A673 (cell line): ENCODE data around the gene SERINC3. TPM values are rescaled to one million over a fixed set of nuclear protein-coding genes. Genes with fewer than 3 reads are reported as not detected.

ENCODE experiments used
- BruUV-seq: library from RNA; stranded (reverse); fragments of 400-500 nt; replicated peaks from 2 replicates; lab custom pipeline; 2021; lab: Mats Ljungman, UMichigan
- CTCF ChIA-PET: fragments of 300-600 bp; sonication (Branson Sonifier 250); formaldehyde crosslinking; loops from one replicate; lab custom pipeline; 2022; ENCODE audit warnings: antibody characterized with exemption; lab: Charles Lee
- POLR2A ChIA-PET: fragments of 300-600 bp; sonication (Branson Sonifier 250); formaldehyde crosslinking; loops from one replicate; lab custom pipeline; 2022; ENCODE audit warnings: antibody characterized with exemption; ENCODE audit not compliant: low non-redundant PET; lab: Charles Lee
- DNase-seq: peaks from one replicate; pipeline ENCODE4 v3.0.0-alpha.2; 2015; ENCODE audit warnings: low spot score
- H3K27ac ChIP-seq: fragments of 200-600 bp; sonication (generic); 2 replicates; pipeline ENCODE4 v1.5.1; 2016; ENCODE audit warnings: mixed run types, low read depth, mild to moderate bottlenecking, mixed read lengths, antibody characterized with exemption, low read length; ENCODE audit not compliant: poor library complexity, severe bottlenecking
- H3K27me3 ChIP-seq: fragments of 200-600 bp; sonication (generic); replicated peaks from 2 replicates; pipeline ENCODE4 v1.6.1; 2017; ENCODE audit warnings: mixed run types, low read depth, mild to moderate bottlenecking, mixed read lengths, antibody characterized with exemption, low read length; ENCODE audit not compliant: insufficient read depth, poor library complexity
- H3K36me3 ChIP-seq: fragments of 200-600 bp; sonication (generic); 2 replicates; pipeline ENCODE4 v1.6.1; 2016; ENCODE audit warnings: mixed run types, mild to moderate bottlenecking, mixed read lengths, antibody characterized with exemption, low read length; ENCODE audit not compliant: insufficient read depth, poor library complexity, severe bottlenecking
- H3K4me1 ChIP-seq: fragments of 200-600 bp; sonication (generic); 2 replicates; pipeline ENCODE4 v1.6.1; 2017; ENCODE audit warnings: mixed run types, mild to moderate bottlenecking, mixed read lengths, antibody characterized with exemption, low read length; ENCODE audit not compliant: insufficient read depth, poor library complexity, severe bottlenecking
- H3K4me3 ChIP-seq: fragments of 200-600 bp; sonication (generic); 2 replicates; pipeline ENCODE4 v1.5.1; 2016; ENCODE audit warnings: low read depth, mixed run types, mild to moderate bottlenecking, mixed read lengths, low read length; ENCODE audit not compliant: poor library complexity, severe bottlenecking
- H3K9me3 ChIP-seq: fragments of 200-600 bp; sonication (generic); 2 replicates; pipeline ENCODE4 v1.6.1; 2016; ENCODE audit warnings: mixed run types, low read depth, mild to moderate bottlenecking, mixed read lengths, antibody characterized with exemption, low read length; ENCODE audit not compliant: poor library complexity, severe bottlenecking
- CTCF ChIP-seq: fragments of 300-800, 200-600 bp; sonication (generic); conservative IDR thresholded peaks from 2 replicates; pipeline ENCODE4 v1.5.1; 2017; ENCODE audit warnings: low read depth, mild to moderate bottlenecking, antibody characterized with exemption, low read length, moderate library complexity, mixed read lengths
- EZH2 ChIP-seq: fragments of 200-600 bp; sonication (generic); IDR thresholded peaks from 2 replicates; pipeline ENCODE4 v1.6.1; 2017; ENCODE audit warnings: borderline replicate concordance, low read depth, mild to moderate bottlenecking, mixed read lengths, antibody characterized with exemption, low read length; ENCODE audit not compliant: poor library complexity, severe bottlenecking
- intact Hi-C: fragments of 100-400 bp; cut with micrococcal nuclease; formaldehyde crosslinking; loops from one replicate; pipeline ENCODE4 v1.10.0; 2022; ENCODE audit not compliant: unreplicated experiment
- total RNA-seq: library from RNA; stranded (reverse); gene quantifications from 2 replicates; pipeline ENCODE4 v1.2.3, GENCODE V29; 2021

SERINC3 gene
- total RNA-seq, 1 experiment from 2014 or later: 50.5 TPM

GRCh38 chr20:44489223-44489622 lies 32.6 kb downstream of the SERINC3 start:
- Histone ChIP-seq H3K4me1 (no peaks in the 10 kb centered on the region), H3K27me3 (no peaks in the 10 kb centered on the region), H3K4me3 (no peak overlapping the region), H3K27ac (no peak overlapping the region), H3K9me3 (no peaks in the 10 kb centered on the region), H3K36me3 (peaks cover 44% of the 10 kb centered on the region)
- ChIA-PET POLR2A (no interaction called here), CTCF (no interaction called here)
- TF ChIP-seq CTCF: no peak
- TF ChIP-seq EZH2: no peak
- no TSS peak for BruUV-seq
- intact Hi-C loops: no loop called here
- DNase-seq: no peak

GRCh38 chr20:44488551-44488950 lies 33.3 kb downstream of the SERINC3 start:
- Histone ChIP-seq H3K4me3 (no peak overlapping the region), H3K9me3 (no peaks in the 10 kb centered on the region), H3K4me1 (no peaks in the 10 kb centered on the region), H3K36me3 (peaks cover 46% of the 10 kb centered on the region), H3K27ac (no peak overlapping the region), H3K27me3 (no peaks in the 10 kb centered on the region)
- DNase-seq: no peak
- no peak for TF ChIP-seq CTCF
- TF ChIP-seq EZH2: no peak
- intact Hi-C loops: no loop called here
- ChIA-PET CTCF (no interaction called here), POLR2A (no interaction called here)
- BruUV-seq: no TSS peak

DNA sequence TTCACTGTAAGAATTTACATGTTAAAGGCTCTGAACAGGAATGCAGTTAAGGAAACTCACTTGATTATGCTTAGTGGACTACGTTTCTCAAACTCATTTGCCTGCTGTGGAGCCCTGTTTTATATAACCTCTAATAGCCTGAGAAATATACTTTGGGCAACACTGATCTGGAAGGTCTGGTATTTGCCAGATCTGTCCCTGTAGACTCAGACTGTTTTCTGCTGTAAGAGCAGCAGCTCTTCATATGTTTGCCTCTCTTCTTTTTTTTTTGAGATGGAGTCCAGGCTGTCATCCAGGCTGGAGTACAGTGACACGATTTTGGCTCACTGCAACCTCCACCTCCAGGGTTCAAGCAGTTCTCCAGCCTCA lies 36.1 kb downstream of the SERINC3 start:
- no peak for DNase-seq
- Histone ChIP-seq H3K4me1 (no peaks in the 10 kb centered on the region), H3K9me3 (no peaks in the 10 kb centered on the region), H3K4me3 (no peak overlapping the region), H3K27ac (no peak overlapping the region), H3K27me3 (no peaks in the 10 kb centered on the region), H3K36me3 (peaks cover 37% of the 10 kb centered on the region)
- intact Hi-C loops: no loop called here
- BruUV-seq: no TSS peak
- POLR2A ChIA-PET: no interaction called here
- CTCF ChIA-PET: no interaction called here
- TF ChIP-seq CTCF (no peak), EZH2 (no peak)
